HL-60 (cell line): Measurements from ENCODE around the gene CCSER1.

Experiments
- DNase-seq, 2 experiments: peaks; one replicate each; pipeline ENCODE4 v3.0.0-alpha.2; 2010 to 2020; ENCODE audit warnings: low read depth in 1 of 2, low spot score in 1 of 2
- H3K27ac ChIP-seq: fragments of 250-450 bp; sonication (Bioruptor Pico); replicated peaks from 2 replicates; pipeline ENCODE4 v1.5.1; 2020; ENCODE audit warnings: mild to moderate bottlenecking, moderate library complexity
- H3K27me3 ChIP-seq: fragments of 250-450 bp; sonication (Bioruptor Pico); 2 replicates; pipeline ENCODE4 v1.5.1; 2021; ENCODE audit warnings: mild to moderate bottlenecking, moderate library complexity; ENCODE audit not compliant: insufficient read depth, poor library complexity, severe bottlenecking
- H3K4me3 ChIP-seq: replicated peaks from 2 replicates; pipeline ENCODE4 v1.5.1; 2011; ENCODE audit warnings: mild to moderate bottlenecking, control low read depth, low read length; ENCODE audit not compliant: insufficient read depth
- GABPA ChIP-seq: IDR thresholded peaks from 2 replicates; pipeline ENCODE4 v1.6.1; 2012; ENCODE audit warnings: low read depth
- POLR2AphosphoS5 ChIP-seq: IDR thresholded peaks from 2 replicates; pipeline ENCODE4 v1.6.1; 2012; ENCODE audit warnings: low read depth
- REST ChIP-seq: IDR thresholded peaks from 2 replicates; pipeline ENCODE4 v1.6.1; 2012; ENCODE audit warnings: low read depth; ENCODE audit not compliant: insufficient replicate concordance
- SPI1 ChIP-seq: IDR thresholded peaks from 2 replicates; pipeline ENCODE4 v1.6.1; 2012; ENCODE audit warnings: low read depth, mild to moderate bottlenecking, borderline replicate concordance
- TF ChIP-seq, protein P1 (sequence below): IDR thresholded peaks from one replicate; pipeline ENCODE4 v1.5.1; 2011; ENCODE audit warnings: low read length, control low read depth, inconsistent platforms; ENCODE audit not compliant: insufficient read depth

CCSER1 gene

DNA sequence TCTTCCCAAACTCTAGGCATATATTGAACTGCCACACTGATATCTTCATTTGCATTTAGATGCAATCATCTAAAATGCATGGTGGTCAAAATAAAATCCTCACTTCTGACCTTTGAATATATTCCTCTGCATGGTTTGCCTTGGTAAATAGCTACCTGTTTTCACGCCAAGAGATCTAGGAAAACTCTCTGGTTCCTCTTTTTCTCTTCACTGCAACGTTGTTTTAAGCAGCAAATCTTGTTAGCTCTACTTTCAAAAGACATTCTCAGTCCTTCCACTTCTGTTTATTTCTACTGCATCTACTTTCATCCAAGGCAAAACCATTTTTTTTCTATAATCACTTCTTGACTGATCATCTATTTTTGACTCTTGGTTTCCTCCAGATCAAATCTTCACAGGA lies 1174.9 kb downstream of the CCSER1 start:
- no peak for DNase-seq
- TF ChIP-seq GABPA, result no peak
- no peak for TF ChIP-seq POLR2AphosphoS5
- TF ChIP-seq, protein P1, sequence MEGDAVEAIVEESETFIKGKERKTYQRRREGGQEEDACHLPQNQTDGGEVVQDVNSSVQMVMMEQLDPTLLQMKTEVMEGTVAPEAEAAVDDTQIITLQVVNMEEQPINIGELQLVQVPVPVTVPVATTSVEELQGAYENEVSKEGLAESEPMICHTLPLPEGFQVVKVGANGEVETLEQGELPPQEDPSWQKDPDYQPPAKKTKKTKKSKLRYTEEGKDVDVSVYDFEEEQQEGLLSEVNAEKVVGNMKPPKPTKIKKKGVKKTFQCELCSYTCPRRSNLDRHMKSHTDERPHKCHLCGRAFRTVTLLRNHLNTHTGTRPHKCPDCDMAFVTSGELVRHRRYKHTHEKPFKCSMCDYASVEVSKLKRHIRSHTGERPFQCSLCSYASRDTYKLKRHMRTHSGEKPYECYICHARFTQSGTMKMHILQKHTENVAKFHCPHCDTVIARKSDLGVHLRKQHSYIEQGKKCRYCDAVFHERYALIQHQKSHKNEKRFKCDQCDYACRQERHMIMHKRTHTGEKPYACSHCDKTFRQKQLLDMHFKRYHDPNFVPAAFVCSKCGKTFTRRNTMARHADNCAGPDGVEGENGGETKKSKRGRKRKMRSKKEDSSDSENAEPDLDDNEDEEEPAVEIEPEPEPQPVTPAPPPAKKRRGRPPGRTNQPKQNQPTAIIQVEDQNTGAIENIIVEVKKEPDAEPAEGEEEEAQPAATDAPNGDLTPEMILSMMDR, result no peak
- no peak for TF ChIP-seq SPI1
- no peak for TF ChIP-seq REST
- no peaks in the 10 kb centered on the region for H3K27me3 ChIP-seq
- H3K27ac ChIP-seq, result no peak overlapping the region
- H3K4me3 ChIP-seq, result no peak overlapping the region

DNA sequence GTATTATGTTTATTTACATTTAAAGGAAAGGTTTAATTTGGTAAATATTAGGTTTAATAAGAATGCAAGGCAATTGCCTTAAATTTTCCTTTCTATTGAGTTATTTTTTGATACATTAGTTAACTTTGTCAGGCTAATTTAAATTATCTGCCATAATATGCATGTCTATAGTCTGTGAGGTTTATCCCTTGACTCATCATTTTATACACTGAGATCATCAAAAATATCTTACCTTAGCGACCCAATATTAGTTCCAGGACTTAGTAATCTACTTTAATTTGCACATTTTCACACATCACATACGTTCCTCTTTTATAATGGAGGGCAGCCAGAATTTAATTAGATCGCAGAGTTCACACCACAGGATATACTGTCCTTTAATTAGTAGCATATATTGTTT lies 1177.1 kb downstream of the CCSER1 start:
- TF ChIP-seq SPI1 (no peak), GABPA (no peak), REST (no peak), POLR2AphosphoS5 (no peak)
- TF ChIP-seq, protein P1, result no peak
- no peaks in the 10 kb centered on the region for H3K27me3 ChIP-seq
- no peak for DNase-seq
- no peak overlapping the region for H3K27ac ChIP-seq
- no peak overlapping the region for H3K4me3 ChIP-seq

GRCh38 chr4:91317434-91317833 lies 1190.2 kb downstream of the CCSER1 start:
- no peak for DNase-seq
- no peak overlapping the region for H3K4me3 ChIP-seq
- TF ChIP-seq SPI1 (no peak), REST (no peak), POLR2AphosphoS5 (no peak), GABPA (no peak)
- TF ChIP-seq, protein P1, result no peak

More at GRCh38 chr4:91317434-91317833, 1190.2 kb downstream of the CCSER1 start:
- Histone ChIP-seq H3K27ac (no peak overlapping the region), H3K27me3 (no peaks in the 10 kb centered on the region)
